ENCODE data around the gene PAK1.

PAK1 gene

GRCh38 chr11:77371646-77372045 lies 102.2 kb downstream of the PAK1 start:
- DNase-seq (ENCODE audit: low spot score): no peak

DNA sequence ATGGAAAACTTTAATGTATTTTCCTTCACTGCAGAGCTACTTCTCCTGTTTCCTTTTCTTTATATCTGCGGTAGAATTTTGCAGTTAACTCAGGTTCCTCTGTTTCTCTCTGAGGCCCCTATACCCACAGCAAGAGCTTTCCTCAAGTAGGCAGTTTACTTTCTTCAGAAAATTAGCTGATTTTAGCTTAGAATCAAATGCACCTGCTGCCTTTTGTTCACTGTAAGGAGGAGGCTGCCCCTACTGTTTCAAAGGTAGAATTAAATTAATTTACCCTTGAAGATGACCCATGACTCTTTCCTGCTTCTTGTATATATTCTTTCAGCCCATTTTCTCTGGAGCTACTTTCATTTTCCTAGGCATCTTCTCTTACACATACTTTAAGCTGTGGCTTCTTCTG lies 103.7 kb downstream of the PAK1 start:
- DNase-seq (ENCODE audit: low spot score): peak; percentile 11

GRCh38 chr11:77361184-77361583 lies 112.7 kb downstream of the PAK1 start:
- DNase-seq (ENCODE audit: low spot score): no peak

DNA sequence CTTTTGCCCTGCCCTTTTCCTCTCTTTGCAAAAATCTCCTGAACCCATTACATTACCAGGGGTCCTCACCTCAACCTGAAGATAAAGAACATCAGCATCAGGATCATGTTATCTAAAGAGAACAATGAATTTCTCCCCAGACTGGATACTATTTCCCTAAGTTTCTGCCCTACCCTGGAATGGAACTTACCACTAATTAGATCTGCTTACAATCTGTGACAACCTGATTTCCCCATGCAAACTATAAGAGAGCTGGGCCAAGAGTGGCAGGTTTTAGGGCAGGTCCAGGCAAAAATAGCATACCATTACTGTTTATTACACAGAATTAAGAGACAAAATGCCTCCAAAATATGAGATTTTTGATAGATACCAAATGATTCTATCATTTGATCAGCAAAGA lies 114.4 kb downstream of the PAK1 start:
- no peak for DNase-seq (ENCODE audit: low spot score)

DNA sequence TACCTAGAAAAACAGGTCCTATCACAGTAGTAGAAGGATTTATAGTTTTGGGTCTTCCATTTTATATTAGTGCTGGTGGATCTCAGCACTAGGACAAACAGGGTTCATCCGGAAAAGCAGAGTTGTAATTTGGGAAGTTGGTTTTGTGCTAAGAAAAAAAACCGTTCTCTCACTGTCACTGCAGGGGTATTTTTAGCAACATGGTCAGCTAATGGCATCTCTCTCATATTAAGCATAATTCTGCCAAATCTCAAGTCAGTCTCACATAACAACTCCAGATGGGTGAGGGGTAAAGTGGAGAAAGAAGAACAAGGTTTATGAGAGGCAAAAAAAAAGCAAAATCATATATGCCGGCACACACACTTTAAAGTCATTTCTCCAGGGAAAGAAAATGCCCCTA lies 120.8 kb downstream of the PAK1 start:
- no peak for DNase-seq (ENCODE audit: low spot score)

DNA sequence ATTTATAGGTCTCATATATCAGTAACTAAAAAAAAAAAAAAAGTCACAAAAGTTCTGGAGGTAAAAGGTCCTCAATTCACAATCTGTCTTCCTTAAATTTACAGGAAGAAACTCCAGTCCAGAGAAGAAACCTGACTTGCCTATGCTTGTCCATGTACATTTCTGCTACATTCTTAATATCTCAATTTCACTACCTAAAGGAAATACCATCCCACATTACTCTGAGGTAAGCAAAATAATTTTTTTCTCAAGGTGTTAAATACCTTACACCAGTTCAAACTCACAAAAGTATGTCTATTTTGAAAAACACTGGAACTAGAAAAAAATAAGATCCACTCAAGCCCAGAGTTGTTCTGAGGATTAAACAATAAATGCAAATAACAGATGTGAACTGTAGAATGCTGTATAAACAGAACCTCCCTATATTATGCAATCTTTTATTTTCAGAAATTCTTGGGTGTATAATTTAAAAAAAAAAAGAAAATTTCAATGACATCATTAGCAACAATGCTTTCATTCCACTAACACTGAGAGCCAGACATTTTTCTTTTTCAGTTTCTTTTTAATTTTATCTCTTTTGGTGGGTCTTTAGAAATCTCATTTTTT lies 122.5 kb downstream of the PAK1 start:
- no peak for DNase-seq (ENCODE audit: low spot score)

DNA sequence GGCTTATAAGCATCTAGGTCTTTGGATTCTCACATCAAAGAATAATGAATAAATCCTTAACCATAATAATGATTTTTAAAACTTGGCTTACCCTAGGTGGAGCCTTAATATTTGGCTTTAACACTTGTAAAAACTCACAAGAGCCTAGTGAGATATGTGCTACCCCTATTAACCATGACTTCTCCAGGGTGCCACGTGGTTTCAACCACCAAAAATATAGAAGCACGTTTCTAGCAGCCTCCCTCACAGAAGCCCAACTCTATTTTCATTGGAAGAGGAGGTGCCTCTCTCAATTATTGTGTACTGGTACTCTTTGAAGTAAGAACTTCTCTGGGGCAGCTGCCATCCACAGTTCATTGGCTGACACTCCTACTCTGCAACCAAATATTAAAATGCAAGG lies 125.9 kb downstream of the PAK1 start:
- DNase-seq (ENCODE audit: low spot score): no peak

- DNase-seq (ENCODE audit: low spot score): no peak
Measured at GRCh38 chr11:77346906-77347603, 126.8 kb downstream of the PAK1 start.

- no peak for DNase-seq (ENCODE audit: low spot score)
Measured at GRCh38 chr11:77345621-77346020, 128.3 kb downstream of the PAK1 start.

GRCh38 chr11:77340501-77340900 lies 133.4 kb downstream of the PAK1 start:
- no peak for DNase-seq (ENCODE audit: low spot score)

DNA sequence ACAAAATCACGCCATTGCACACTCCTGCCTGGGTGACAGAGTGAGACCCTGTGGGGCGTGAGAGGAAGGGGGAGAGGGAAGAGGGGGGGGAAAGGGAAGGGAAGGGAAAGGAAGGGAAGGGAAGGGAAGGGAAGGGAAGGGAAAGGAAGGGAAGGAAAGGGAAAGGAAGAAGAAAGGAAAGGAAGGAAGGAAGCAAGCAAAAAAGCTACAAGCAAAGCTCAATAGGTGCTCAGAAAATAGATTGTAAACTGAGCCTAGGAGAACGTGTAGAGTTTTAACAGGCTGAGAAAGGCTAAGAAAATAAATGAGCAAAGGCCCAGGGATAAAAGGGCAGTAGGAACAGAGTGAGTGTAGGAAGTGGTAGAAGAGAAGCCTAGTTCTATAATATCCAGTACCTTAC lies 141.6 kb downstream of the PAK1 start:
- DNase-seq (ENCODE audit: low spot score): no peak

DNA sequence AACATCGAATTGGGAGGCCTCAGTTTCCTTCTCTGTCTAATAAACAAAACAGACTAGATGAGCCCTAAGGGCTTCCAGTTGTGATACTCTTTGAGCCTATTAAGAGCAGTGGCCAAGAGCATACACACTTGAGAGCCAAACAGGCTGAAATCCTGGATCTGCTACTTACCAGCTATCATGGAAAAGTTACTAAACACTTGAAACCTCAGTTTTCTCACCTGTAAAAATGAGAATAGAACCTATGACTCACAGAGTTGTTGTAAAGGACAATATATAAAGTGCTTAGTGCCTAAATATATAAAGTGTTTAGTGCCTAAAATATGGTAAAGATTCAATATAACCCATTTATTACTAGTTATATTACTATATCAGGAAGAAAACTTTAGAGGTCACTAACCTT lies 148.7 kb downstream of the PAK1 start:
- DNase-seq (ENCODE audit: low spot score): no peak

GRCh38 chr11:77324508-77324907 lies 149.4 kb downstream of the PAK1 start:
- no peak for DNase-seq (ENCODE audit: low spot score)

GRCh38 chr11:77322926-77323590 lies 150.8 kb downstream of the PAK1 start:
- no peak for DNase-seq (ENCODE audit: low spot score)

GRCh38 chr11:77322506-77322905 lies 151.4 kb downstream of the PAK1 start:
- no peak for DNase-seq (ENCODE audit: low spot score)

DNA sequence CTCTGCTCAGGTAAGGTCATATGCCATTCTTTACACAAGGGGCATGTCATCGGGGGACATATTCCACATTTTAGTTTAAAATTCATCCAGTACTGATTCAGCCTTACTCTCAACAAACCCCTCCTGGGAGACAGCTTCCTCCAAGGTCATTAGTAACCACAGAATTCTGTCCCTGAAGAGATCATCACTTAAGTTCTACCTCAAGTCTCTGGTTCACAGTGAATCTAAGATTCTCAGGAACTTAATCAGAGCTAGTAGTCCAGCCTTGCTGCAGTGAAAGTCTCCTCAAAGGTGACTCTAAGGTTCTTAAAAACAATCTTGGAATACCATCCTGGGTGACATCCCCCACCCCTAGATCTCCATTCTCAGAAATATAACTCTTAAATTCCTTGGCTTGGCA lies 153.5 kb downstream of the PAK1 start:
- DNase-seq (ENCODE audit: low spot score): no peak

DNA sequence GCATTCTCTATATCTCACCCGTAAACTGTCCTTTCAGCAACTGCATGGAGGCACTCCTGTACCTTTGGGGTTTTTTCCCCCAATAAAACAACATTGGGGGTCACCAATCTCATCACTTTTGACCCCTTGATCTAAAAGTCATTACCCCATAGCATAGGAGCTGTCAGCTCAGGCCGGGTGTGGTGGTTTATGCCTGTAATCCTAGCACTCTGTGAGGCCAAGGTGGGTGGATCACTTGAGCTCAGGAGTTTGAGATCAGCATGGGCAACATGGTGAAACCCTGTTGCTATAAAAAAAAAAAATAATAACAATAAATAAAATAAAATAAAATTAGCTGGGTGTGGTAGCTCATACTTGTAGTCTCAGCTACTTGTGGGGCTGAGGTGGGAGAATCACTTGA lies 155.3 kb downstream of the PAK1 start:
- no peak for DNase-seq (ENCODE audit: low spot score)

DNA sequence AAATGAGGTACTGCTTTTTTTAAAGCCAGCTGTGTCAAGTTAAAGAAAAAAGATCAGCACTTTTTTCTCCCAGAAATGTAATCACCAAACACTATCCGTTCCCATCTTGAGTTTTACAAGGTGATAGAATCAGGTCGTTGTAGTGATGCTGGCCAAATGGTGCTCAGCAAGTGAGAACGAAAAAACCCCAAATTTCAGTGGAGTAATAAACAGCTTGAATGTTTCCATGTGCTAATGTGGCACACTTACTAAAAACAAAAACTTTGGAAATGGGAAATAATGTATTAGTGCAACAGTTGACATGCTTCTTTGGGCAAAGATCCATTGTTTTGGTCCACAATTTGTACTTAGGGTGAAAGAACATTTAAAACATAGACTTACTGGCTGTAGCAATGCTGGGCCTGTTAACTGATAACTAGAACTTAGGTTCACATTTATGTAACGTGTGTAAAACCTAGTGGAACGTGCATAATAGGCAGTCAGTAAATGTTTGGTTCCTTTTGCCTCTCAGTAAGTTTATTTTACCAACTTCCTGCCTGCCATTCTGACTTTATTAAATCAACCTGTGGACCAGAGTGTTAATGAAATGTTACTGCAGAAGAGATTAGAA lies 157.1 kb downstream of the PAK1 start:
- DNase-seq (ENCODE audit: low spot score): no peak

GRCh38 chr11:77312107-77312506 lies 161.8 kb downstream of the PAK1 start:
- DNase-seq (ENCODE audit: low spot score): no peak

GRCh38 chr11:77311701-77312100 lies 162.2 kb downstream of the PAK1 start:
- DNase-seq (ENCODE audit: low spot score): no peak

DNA sequence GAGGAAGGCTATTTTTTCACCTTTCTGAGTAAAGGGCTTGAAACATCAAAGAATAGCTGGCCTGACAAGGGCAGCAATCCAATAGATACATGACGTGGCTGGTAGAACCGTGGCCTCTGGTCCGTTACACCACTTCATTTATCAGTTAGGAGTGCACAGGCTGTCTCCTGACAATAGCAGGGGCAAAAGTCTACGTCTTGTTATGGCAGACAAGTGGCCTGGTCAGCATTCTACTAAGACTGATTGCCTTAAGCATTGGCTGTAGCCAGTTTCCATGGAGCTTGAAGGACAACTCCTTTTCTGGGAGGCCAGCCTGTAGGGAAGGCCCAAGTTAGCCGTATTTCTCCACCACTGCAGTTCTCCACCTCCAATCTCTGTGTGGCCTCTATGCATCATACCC lies 163.2 kb downstream of the PAK1 start:
- no peak for DNase-seq (ENCODE audit: low spot score)

DNA sequence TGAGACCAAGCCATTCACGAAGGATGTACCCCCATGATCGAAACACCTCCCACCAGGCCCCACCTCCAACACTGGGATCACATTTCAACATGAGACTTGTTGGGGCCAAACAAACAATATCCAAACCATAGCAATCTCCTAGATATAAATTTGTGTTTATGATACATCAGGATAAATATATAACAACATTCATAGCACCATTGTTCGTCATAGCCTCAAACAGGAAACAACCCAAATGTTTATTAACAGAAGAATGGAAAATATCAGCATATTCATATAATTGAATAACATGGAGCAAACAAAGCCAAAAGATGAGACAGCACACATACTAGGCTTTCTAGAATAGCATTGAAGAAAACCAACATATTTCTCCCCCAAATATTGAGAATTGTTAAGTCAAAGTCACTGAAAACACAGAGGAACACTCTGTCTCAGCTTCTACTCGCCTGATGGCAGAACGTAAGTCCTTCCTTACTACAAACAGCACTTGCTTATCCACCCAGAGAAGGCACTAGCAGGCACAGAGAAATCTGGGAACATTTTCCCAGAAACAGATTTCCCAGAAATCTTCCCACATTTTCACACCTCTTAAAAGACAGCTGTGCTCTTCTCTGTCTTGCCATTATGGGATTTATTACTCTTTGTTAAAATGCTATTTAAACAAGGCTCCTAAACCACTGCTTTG lies 164.4 kb downstream of the PAK1 start:
- DNase-seq (ENCODE audit: low spot score): no peak

DNA sequence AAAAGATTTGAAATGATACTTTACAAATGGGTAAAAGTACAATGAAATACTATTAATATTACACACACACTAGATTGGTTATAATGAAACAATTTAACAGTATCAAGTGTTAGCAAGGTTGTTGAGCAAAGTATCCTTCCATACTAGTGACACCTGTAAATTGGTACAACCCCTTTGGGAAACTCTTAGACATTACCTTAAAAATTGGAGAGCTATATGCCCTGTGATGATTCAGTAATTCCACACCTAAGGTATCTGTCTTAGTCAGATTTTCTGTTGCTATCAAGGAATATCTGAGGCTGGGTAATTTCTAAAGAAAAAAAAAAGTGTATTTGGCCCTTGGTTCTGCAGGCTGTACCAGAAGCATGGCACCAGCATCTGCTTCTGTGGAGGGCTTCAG lies 165.1 kb downstream of the PAK1 start:
- DNase-seq (ENCODE audit: low spot score): no peak
